GM12891 (cell line): ENCODE measurements around the gene CST3.

Source experiments
- PAX5 ChIP-seq: IDR thresholded peaks from 2 replicates; pipeline ENCODE4 v1.6.1; 2011; ENCODE audit warnings: low read length, moderate library complexity, mild to moderate bottlenecking; ENCODE audit not compliant: insufficient read depth, severe bottlenecking
- POLR2A ChIP-seq: IDR thresholded peaks from 2 replicates; pipeline ENCODE4 v1.6.1; 2011; ENCODE audit warnings: low read depth, low read length, control low read depth
- POLR2AphosphoS5 ChIP-seq: IDR thresholded peaks from 2 replicates; pipeline ENCODE4 v1.6.1; 2011; ENCODE audit warnings: low read depth, low read length, control low read depth
- POU2F2 ChIP-seq: IDR thresholded peaks from 2 replicates; pipeline ENCODE4 v1.6.1; 2011; ENCODE audit warnings: low read depth, mild to moderate bottlenecking, control low read depth, low read length, moderate library complexity
- SPI1 ChIP-seq: IDR thresholded peaks from 2 replicates; pipeline ENCODE4 v1.6.1; 2011; ENCODE audit warnings: low read depth, low read length, control low read depth
- TAF1 ChIP-seq: IDR thresholded peaks from 2 replicates; pipeline ENCODE4 v1.6.1; 2011; ENCODE audit warnings: low read depth, low read length, control low read depth

DNA sequence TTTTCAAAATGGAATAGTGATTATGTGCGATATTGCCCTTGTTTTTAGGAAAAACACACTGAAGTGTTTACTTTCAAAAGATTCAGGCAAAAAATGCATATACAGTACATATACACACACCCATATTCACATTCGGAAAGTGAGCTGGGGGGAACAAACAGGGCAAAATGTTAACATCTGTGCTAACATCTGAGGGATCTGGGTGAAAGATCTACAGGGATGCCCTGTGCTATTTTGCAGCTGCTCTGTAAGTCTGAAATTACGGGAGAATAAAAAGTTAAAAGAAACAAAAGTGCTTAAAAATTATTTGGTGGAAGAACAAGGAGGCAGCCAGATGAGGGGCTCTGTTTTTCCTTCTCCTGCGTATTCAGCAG lies 860 bp downstream of the CST3 start:
- TF ChIP-seq POLR2AphosphoS5 (no peak), POLR2A (no peak), TAF1 (no peak), SPI1 (no peak), PAX5 (no peak), POU2F2 (no peak)
